Sigmoid colon (tissue), 3 donors: ENCODE measurements around the gene CFAP97.

Experiments
- CTCF ChIP-seq, 4 experiments: fragments of 450-650 bp in 3 of 4; fragments of 200-600 bp in 1 of 4; IDR thresholded peaks; one replicate each; pipeline ENCODE4 v1.5.1; 2016 to 2019; ENCODE audit warnings: antibody characterized with exemption in 4 of 4, mild to moderate bottlenecking in 3 of 4, moderate library complexity in 2 of 4
- POLR2A ChIP-seq, 2 donors: fragments of 450-650 bp; IDR thresholded peaks; one replicate each; pipeline ENCODE4 v1.6.1; 2016; ENCODE audit warnings: antibody characterized with exemption in 2 of 2, mild to moderate bottlenecking in 2 of 2, moderate library complexity in 2 of 2

DNA sequence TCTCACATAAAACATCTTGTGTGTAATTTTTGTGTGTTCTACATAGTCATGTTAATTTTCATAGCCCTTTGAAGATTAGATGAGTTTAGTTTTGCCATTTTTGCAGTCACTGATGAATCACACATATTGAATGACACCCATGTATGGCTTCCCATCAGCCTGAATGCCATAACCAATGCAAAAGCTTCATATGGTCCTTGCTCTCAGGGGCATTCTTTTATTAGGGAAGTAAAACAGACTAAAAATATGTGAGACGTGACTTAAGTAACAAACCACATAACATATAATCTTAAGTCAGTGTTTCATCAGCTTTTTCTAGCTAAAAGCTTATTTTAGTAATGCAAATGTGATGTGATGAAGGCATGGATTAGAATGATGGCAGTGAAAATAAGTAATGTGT, 52.5 kb downstream of the CFAP97 start:
- TF ChIP-seq POLR2A (IDR thresholded peaks at IDR 0.05) (no peak), CTCF (IDR thresholded peaks at IDR 0.05) (no peak)
